Measurements from ENCODE around the gene CEP57L1.
"Not testable (repeated sequence)": the region's sequence is repeated elsewhere in the genome, so short reads cannot be mapped to it uniquely, and the experiment has no call there.

DNA sequence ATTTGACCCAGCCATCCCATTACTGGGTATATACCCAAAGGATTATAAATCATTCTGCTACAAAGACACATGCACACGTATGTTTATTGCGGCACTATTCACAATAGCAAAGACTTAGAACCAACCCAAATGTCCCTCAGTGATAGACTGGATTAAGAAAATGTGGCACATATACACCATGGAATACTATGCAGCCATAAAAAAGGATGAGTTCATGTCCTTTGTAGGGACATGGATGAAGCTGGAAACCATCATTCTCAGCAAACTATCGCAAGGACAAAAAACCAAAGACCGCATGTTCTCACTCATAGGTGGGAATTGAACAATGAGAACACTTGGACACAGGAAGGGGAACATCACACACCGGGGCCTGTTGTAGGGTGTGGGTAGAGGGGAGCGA lies 40.7 kb downstream of the CEP57L1 start:
- TF ChIP-seq, protein P1, sequence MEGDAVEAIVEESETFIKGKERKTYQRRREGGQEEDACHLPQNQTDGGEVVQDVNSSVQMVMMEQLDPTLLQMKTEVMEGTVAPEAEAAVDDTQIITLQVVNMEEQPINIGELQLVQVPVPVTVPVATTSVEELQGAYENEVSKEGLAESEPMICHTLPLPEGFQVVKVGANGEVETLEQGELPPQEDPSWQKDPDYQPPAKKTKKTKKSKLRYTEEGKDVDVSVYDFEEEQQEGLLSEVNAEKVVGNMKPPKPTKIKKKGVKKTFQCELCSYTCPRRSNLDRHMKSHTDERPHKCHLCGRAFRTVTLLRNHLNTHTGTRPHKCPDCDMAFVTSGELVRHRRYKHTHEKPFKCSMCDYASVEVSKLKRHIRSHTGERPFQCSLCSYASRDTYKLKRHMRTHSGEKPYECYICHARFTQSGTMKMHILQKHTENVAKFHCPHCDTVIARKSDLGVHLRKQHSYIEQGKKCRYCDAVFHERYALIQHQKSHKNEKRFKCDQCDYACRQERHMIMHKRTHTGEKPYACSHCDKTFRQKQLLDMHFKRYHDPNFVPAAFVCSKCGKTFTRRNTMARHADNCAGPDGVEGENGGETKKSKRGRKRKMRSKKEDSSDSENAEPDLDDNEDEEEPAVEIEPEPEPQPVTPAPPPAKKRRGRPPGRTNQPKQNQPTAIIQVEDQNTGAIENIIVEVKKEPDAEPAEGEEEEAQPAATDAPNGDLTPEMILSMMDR (conservative IDR thresholded peaks at IDR 0.05 in 1 of 2, IDR thresholded peaks at IDR 0.05 in 1 of 2; ENCODE audit: low read depth in 1 of 2, low read length in 2 of 2), result not testable (repeated sequence)
- not testable (repeated sequence) for TF ChIP-seq EZH2 (IDR thresholded peaks at IDR 0.05; ENCODE audit: low read length, missing control alignments)

Data from fibroblast of lung (primary cell).